ENCODE measurements around the gene KLLN.
"Not testable (repeated sequence)": the region's sequence is repeated elsewhere in the genome, so short reads cannot be mapped to it uniquely, and the experiment has no call there.

The KLLN gene

DNA sequence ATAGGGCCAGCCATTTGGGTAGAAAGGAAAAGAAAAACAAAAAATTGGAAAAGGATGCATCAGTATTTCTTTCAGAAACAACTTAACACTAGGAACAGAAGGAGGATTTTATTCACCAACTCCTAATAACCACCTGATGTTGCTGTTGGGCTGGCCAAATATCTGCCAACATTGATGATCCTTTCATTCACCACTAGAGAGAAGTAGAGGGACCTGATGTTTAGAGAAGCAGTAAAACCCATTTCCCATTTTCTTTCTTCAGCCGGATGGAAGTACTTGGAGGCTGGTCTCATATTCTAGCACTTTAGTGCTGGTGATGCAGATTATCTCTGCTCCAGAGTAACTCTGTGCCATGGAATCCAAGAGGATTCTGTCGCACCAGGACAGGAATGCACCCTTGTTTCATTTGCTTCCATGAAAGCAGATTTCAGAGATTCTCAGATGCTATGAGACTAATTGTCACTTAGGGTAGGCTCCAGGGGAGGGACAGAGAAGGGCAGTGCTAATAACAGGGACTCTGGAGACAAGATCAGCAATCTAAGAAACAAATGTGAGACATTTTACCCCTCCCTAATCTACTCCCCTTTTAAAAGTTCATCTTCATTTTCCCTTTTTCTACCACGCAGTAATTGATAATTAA, 3.1 kb downstream of the KLLN start:
- Histone ChIP-seq H3K9me3 (replicated peaks; ENCODE audit: insufficient read depth, low read length) (no peaks in the 10 kb centered on the region), H3K79me2 (ENCODE audit: low read length) (peaks cover 26% of the 10 kb centered on the region), H3K36me3 (replicated peaks; ENCODE audit: insufficient read depth, low read length) (no peaks in the 10 kb centered on the region), H3K4me2 (ENCODE audit: low read depth, low read length) (peak overlapping the region; percentile 93), H3F3A (ENCODE audit: insufficient read depth, low read length) (peaks cover 37% of the 10 kb centered on the region), H3K9ac (ENCODE audit: low read length) (no peak overlapping the region), H3K4me3 (ENCODE audit: low read length) (peak overlapping the region; percentile 89; the same call in 1 of the 2 replicates), H3K27me3 (replicated peaks; ENCODE audit: insufficient read depth, low read length) (no peaks in the 10 kb centered on the region), H3K9me2 (replicated peaks; ENCODE audit: insufficient read depth, low read length) (no peaks in the 10 kb centered on the region), H3K27ac (ENCODE audit: low read length) (peak overlapping the region; percentile 85; the same call in 1 of the 2 replicates), H3K4me1 (ENCODE audit: low read length) (peaks cover 12% of the 10 kb centered on the region), H2AFZ (ENCODE audit: low read length) (peak overlapping the region; percentile 89; the same call in 1 of the 2 replicates), H4K20me1 (ENCODE audit: insufficient read depth, low read length) (no peaks in the 10 kb centered on the region)
- TF ChIP-seq EZH2 (optimal IDR thresholded peaks at IDR 0.05; ENCODE audit: low read depth, low read length) (no peak), EZH2phosphoT487 (IDR thresholded peaks at IDR 0.05; ENCODE audit: low read length) (no peak)
- TF ChIP-seq, protein P1, sequence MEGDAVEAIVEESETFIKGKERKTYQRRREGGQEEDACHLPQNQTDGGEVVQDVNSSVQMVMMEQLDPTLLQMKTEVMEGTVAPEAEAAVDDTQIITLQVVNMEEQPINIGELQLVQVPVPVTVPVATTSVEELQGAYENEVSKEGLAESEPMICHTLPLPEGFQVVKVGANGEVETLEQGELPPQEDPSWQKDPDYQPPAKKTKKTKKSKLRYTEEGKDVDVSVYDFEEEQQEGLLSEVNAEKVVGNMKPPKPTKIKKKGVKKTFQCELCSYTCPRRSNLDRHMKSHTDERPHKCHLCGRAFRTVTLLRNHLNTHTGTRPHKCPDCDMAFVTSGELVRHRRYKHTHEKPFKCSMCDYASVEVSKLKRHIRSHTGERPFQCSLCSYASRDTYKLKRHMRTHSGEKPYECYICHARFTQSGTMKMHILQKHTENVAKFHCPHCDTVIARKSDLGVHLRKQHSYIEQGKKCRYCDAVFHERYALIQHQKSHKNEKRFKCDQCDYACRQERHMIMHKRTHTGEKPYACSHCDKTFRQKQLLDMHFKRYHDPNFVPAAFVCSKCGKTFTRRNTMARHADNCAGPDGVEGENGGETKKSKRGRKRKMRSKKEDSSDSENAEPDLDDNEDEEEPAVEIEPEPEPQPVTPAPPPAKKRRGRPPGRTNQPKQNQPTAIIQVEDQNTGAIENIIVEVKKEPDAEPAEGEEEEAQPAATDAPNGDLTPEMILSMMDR (IDR thresholded peaks at IDR 0.05; ENCODE audit: low read length), result peak; percentile 82
- peak; percentile 77 for DNase-seq

DNA sequence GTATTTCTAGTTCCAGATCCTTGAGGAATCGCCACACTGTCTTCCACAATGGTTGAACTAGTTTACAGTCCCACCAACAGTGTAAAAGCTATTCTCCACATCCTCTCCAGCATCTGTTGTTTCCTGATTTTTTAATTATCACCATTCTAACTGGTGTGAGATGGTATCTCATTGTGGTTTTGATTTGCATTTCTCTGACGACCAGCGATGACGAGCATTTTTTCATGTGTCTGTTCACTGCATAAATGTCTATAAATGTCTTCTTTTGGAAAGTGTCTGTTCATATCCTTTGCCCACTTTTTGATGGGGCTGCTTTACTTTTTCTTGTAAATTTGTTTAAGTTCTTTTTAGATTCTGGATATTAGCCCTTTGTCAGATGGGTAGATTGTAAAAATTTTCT, 7.7 kb downstream of the KLLN start:
- H3F3A ChIP-seq (ENCODE audit: insufficient read depth, low read length); H3K79me2 ChIP-seq (ENCODE audit: low read length); H4K20me1 ChIP-seq (ENCODE audit: insufficient read depth, low read length); H3K27ac ChIP-seq (ENCODE audit: low read length); H2AFZ ChIP-seq (ENCODE audit: low read length); H3K36me3 ChIP-seq (replicated peaks; ENCODE audit: insufficient read depth, low read length); H3K9me3 ChIP-seq (replicated peaks; ENCODE audit: insufficient read depth, low read length); H3K4me2 ChIP-seq (ENCODE audit: low read depth, low read length); H3K4me1 ChIP-seq (ENCODE audit: low read length); H3K27me3 ChIP-seq (replicated peaks; ENCODE audit: insufficient read depth, low read length); DNase-seq; H3K9ac ChIP-seq (ENCODE audit: low read length); H3K4me3 ChIP-seq (ENCODE audit: low read length); H3K9me2 ChIP-seq (replicated peaks; ENCODE audit: insufficient read depth, low read length): not testable (repeated sequence)

DNA sequence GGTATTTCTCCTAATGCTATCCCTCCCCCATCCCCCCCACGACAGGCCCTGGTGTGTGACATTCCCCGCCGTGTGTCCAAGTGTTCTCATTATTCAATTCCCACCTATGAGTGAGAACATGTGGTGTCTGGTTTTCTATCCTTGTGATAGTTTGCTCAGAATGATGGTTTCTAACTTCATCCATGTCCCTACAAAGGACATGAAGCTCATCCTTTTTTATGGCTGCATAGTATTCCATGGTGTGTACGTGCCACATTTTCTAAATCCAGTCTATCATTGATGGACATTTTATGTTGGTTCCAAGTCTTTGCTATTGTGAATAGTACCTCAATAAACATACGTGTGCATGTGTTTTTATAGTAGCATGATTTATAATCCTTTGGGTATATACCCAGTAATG, 8.1 kb downstream of the KLLN start:
- not testable (repeated sequence) for H3F3A ChIP-seq (ENCODE audit: insufficient read depth, low read length); H3K4me1 ChIP-seq (ENCODE audit: low read length); H3K27me3 ChIP-seq (replicated peaks; ENCODE audit: insufficient read depth, low read length); H3K27ac ChIP-seq (ENCODE audit: low read length); H3K79me2 ChIP-seq (ENCODE audit: low read length); H4K20me1 ChIP-seq (ENCODE audit: insufficient read depth, low read length); H2AFZ ChIP-seq (ENCODE audit: low read length); H3K9me3 ChIP-seq (replicated peaks; ENCODE audit: insufficient read depth, low read length); H3K9ac ChIP-seq (ENCODE audit: low read length); H3K36me3 ChIP-seq (replicated peaks; ENCODE audit: insufficient read depth, low read length); DNase-seq; H3K4me2 ChIP-seq (ENCODE audit: low read depth, low read length); H3K4me3 ChIP-seq (ENCODE audit: low read length); H3K9me2 ChIP-seq (replicated peaks; ENCODE audit: insufficient read depth, low read length)

DNA sequence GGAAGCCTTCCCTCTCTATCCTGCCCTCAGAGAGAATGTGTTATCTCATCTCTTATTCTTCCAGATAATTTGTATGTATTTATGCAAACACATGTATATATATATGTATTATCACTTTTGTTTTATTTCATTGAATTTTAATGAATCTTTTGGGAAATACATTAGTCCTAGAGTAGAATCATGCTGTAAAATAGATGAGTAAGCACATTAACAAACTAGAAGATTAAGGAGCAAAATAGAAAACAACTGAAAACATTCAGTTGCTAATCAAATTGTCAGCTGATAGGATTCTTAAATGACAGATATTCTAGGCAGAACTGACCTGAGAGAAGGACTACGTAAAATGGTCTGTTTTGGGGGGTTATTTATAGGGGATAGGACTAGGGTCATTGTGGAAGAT, 11.2 kb downstream of the KLLN start:
- no peak overlapping the region for H3K9ac ChIP-seq (ENCODE audit: low read length)
- H3K4me2 ChIP-seq (ENCODE audit: low read depth, low read length), result no peak overlapping the region
- no peak for TF ChIP-seq EZH2phosphoT487 (IDR thresholded peaks at IDR 0.05; ENCODE audit: low read length)
- TF ChIP-seq, protein P1 (IDR thresholded peaks at IDR 0.05; ENCODE audit: low read length), result no peak
- no peak for TF ChIP-seq EZH2 (optimal IDR thresholded peaks at IDR 0.05; ENCODE audit: low read depth, low read length)
- H2AFZ ChIP-seq (ENCODE audit: low read length), result no peak overlapping the region
- H3K27me3 ChIP-seq (replicated peaks; ENCODE audit: insufficient read depth, low read length), result no peaks in the 10 kb centered on the region
- no peak for DNase-seq
- no peaks in the 10 kb centered on the region for H3K9me2 ChIP-seq (replicated peaks; ENCODE audit: insufficient read depth, low read length)
- no peak overlapping the region for H3K4me3 ChIP-seq (ENCODE audit: low read length)
- no peak overlapping the region for H3K27ac ChIP-seq (ENCODE audit: low read length)
- H3K36me3 ChIP-seq (replicated peaks; ENCODE audit: insufficient read depth, low read length), result no peaks in the 10 kb centered on the region; the same call in 1 of the 2 replicates
- H3F3A ChIP-seq (ENCODE audit: insufficient read depth, low read length), result no peaks in the 10 kb centered on the region
- H3K4me1 ChIP-seq (ENCODE audit: low read length), result no peaks in the 10 kb centered on the region
- no peaks in the 10 kb centered on the region for H3K79me2 ChIP-seq (ENCODE audit: low read length)
- no peaks in the 10 kb centered on the region for H3K9me3 ChIP-seq (replicated peaks; ENCODE audit: insufficient read depth, low read length)
- no peaks in the 10 kb centered on the region for H4K20me1 ChIP-seq (ENCODE audit: insufficient read depth, low read length)
